G401 (cell line): Measurements from ENCODE around the gene POU3F1. TPM values are rescaled to one million over a fixed set of nuclear protein-coding genes. Genes with fewer than 3 reads are reported as not detected.
"Not testable (repeated sequence)": the region's sequence is repeated elsewhere in the genome, so short reads cannot be mapped to it uniquely, and the experiment has no call there.

Experiments used
- DNase-seq: peaks from one replicate; pipeline ENCODE4 v3.0.0-alpha.2; 2015; ENCODE audit warnings: low spot score
- in situ Hi-C: cut with HindIII; loops from 2 replicates; pipeline ENCODE4 v1.10.0; 2016; ENCODE audit warnings: low sequenced_read_pairs, mixed read lengths
- total RNA-seq: library from RNA; depleted of rRNA; stranded (reverse); fragments of >200 nt; shearing (Covaris generic); gene quantifications from 2 replicates; pipeline ENCODE4 v1.2.3, GENCODE V29; 2014

Gene POU3F1
- total RNA-seq, 1 experiment from 2014 or later, result not detected

DNA sequence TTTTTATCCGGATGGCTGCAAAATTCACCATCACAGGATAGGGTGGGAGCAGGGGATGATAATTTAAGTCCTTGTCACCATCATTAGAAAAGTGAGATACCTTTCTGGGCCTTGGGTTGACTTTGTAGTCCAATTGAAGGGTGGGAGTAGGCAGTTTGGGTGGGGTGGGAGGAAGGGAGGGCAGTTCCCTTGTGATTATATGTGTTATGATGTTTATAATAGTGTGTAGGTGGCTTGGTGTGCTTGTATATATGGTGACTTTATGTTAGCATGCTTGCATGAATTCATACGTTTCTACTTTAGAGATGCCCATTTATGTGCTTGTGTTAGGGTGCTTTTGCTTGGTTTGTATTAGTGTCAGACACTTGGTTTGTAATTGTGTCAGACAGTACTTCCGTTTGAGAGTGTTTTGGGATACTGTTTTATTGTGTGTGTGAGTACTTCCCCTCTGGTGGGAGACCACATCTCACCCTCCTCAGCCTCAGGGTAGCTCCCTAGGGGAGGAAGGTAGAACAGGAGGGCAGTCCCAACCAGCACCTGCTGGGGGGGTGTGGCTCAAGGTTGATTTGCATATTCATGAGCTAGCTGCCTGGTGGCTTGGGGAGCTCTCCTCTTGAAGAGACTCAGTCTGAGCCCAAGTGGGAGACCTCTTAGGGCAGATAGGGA is 6.3 kb upstream of the POU3F1 start:
- no peak for DNase-seq
- in situ Hi-C loops, result no loop called here

DNA sequence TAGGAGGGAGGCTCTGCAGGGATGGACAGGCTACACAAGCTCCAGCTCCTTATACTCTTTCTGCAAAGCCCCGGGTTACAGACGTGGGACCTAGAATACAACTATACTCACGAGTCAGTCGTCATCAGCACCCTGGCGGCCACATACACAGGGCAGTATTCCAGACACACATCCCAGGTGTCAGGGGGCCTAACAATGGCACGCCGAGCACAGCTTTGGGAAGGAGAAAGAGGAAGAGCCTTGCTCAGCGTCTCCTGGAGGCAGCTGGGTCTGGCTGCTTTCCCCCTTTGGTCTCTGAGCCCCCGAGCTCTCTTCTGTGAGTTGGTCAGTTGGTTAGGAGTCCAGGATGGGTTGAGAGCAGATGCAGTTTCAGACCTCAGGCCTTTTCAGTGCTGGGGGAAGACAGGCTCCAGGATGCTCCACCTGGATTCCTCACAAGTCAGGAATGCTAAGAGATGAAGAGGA is 4.5 kb upstream of the POU3F1 start:
- no peak for DNase-seq
- in situ Hi-C loops, result no loop called here

DNA sequence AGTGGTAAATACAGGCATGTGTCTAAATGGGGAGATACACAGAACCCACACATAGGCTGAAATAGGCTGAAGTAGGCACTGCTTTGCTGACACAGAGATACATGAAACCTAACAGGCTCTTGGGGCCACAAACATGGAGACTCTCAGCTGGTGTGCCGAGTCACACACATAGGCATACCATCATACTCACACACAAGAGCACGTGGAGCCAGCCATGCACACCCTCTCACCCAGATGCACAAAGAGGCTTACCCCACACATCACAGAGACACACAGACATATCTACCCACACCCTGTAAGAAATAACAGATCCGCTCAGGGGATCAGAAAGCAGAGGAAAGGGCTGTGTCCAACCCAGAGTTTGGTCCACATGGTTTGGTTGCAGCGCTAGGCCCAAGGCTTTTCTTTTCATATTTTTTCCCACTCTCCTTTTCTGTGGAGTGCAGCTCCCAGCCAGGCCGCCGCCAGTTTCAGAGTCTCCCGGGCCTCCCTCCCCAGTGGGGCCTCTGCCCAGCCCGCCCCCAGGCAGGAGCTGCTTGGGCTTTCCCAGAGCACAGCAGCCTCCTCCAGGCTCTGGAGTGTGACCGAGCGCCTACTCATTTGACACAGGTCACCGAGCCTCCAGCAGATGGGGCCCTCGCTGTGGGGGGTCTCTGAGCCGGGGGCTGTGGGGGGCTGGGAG is 3.9 kb upstream of the POU3F1 start:
- in situ Hi-C loops, result no loop called here
- no peak for DNase-seq

DNA sequence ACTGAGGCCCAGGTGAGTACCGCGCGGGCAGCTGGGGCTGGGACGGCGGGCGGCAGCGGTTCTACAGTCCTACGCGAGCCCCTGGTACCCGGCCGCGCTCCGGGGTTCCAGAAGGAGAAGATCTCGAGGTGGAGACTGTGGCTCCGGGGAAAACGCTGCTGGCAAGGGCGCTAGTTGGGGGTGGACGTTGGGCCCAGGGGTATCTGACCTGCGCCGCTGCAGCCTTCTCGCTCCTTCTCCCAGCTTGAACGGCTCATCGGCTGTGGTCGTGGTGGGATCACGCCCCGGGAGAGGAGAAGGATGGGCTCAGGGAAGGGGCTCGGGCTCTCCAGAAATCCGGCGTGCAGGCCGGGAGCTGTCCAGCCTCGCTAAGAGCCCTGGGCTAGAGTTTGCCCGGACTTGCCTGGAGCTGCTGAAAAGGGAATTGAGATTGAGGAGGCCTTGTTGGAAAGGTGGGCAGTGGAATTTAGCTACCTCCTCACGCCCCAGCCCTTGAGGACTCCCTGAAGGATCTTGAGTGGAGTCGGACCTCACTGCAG is 1.1 kb upstream of the POU3F1 start:
- DNase-seq, result no peak
- in situ Hi-C loops, result no loop called here

DNA sequence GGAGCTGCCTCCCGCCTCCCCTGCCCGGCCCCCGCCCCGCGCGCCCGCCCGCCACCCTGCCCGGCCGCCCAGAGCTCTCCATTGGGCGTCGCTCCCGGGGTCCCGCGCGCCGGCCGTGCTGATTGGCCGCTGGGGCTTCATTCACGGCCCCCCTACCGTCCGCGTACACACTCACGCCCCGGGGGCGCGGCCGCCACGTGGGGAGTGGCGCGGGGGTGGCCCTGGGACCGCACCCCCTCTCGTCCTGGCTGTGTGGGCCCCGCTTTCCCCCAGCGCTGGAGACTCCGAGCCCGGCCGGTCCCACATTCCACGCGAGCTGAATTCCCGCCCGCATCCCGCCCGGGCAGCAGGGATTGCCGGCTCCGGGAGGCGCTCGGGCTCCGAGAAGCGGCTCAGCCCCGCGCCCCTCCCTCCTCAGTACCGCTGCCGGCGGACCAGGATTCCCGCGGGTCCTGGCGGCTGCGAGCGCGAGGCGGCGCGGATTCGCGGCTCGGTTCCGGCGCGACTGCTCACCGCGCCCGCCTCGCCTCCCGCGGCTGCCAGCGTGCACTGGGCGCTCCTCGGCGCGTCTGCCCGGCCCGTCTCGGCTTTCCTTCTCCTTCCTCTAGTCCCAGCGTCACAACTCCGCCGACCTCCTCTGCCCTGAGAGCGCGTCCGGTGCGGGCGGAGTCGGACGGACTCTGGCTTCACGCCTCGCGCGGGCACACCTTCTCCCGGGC is 450 bp upstream of the POU3F1 start:
- in situ Hi-C loops, result no loop called here
- DNase-seq, result peak; percentile 50

DNA sequence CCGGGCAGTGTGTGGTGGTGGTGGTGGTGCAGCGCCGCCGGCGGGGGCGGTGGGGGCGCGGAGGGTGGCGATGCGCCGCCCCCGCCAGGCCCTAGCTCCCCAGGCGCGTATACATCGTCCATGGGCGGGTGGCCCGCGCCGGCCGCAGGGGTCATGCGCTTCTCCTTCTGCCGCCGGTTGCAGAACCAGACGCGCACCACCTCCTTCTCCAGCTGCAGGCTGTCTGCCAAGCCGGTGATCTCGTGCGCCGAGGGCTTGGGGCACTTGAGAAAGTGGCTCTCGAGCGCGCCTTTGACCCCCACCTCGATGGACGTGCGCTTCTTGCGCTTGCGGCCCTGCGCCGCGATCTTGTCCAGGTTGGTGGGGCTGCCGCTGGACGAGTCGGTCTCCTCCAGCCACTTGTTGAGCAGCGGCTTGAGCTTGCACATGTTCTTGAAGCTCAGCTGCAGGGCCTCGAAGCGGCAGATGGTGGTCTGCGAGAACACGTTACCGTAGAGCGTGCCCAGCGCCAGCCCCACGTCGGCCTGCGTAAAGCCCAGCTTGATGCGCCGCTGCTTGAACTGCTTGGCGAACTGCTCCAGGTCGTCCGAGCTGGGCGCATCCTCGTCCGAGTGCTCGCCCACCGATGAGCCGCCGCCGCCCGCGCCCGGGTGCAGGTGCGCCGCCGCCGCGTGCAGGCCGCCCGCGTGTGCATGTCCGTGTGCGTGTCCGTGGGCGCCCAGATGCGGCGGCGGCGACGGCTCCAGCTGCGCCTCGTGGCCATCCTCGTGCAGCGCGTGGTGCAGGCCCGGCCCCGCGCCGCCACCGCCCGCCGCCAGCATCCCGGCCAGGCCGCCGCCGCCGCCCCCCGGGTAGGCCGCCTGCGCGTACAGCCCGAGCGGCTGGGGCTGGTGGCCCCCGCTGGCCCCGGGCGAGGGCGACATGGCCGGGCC is 926 bp downstream of the POU3F1 start:
- in situ Hi-C loops, result no loop called here
- DNase-seq, result no peak

DNA sequence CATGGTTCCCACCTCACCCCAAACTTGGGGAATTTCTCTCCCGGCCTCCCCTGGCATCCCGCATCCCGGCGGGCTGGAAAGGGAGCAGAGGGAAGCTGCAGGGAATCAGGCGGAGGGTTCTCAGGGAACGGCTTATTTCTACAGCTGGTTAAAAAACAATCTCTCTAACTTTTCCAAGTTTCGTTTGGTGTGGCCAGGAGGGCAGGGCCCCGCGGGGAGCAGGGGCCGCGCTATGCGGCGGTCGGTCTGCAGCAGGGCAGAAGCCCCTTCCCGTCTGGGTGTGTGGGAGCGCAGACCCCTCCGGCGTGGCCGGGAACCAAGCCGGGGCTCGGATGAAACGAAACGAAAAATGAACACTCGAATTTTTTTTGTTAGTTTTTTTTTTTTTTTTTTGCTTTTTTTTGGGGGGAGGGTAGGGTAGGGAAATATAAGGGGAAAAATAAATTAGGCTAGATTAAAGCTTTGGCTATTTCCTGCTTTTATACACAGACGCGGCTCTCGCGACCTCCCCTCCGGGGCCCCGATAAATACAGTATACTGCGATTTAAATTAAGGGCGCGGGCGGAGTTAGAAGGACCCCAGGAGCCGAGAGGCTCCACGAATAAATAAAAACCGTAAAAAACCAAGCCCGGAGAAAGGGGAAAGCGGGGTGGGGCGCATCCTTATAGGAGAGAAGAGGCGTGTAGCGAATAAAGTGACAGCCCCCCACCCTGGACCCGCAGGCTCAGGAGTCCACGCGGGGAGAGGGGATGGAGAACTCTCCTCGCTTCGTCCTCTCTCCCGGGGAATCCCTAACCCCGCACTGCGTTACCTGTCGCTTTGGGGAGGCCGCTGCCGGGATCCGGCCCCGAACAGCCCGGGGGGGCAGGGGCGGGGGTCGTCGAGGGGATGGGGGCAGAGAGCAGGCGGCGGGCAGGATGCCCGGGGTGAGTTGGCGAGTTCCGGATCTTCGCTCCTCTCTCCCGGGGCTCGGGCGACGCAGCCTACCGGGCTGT is 2.1 kb downstream of the POU3F1 start:
- in situ Hi-C loops, result no loop called here
- DNase-seq, result no peak

DNA sequence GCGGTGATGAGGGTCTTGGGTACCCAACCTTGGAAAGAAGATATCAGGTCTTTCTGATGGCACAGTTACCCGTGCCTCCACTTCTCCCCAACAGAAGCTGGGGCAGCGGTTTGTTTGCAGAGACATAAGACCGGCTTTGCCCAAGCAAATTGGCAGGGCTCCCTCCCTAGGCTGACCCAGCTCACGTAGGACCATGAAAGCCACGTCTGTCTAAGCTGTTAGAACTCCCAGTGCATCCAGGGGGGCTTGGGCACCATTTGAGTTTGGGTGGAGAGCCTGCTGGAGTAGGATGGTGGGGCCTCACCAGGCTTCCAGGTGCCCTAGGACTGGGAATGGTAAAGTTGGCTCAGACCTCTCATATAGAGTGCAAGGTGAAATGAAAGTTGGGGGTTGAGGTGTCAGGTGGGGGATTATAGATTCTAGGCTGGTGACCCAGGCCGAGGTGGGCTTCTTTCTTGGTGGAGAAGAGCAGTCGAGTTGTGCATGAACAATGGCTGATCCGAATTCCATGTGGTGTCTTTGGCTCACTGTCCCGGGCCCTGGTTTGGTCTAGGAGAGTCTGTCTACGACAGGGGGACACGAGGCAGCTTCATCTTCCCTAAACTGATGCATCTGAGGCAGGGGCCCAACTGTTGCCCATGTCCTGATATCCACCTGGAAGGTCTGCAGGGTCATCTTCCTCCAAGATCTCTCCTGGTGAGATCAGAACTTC is 3.4 kb downstream of the POU3F1 start:
- no peak for DNase-seq
- in situ Hi-C loops, result no loop called here

DNA sequence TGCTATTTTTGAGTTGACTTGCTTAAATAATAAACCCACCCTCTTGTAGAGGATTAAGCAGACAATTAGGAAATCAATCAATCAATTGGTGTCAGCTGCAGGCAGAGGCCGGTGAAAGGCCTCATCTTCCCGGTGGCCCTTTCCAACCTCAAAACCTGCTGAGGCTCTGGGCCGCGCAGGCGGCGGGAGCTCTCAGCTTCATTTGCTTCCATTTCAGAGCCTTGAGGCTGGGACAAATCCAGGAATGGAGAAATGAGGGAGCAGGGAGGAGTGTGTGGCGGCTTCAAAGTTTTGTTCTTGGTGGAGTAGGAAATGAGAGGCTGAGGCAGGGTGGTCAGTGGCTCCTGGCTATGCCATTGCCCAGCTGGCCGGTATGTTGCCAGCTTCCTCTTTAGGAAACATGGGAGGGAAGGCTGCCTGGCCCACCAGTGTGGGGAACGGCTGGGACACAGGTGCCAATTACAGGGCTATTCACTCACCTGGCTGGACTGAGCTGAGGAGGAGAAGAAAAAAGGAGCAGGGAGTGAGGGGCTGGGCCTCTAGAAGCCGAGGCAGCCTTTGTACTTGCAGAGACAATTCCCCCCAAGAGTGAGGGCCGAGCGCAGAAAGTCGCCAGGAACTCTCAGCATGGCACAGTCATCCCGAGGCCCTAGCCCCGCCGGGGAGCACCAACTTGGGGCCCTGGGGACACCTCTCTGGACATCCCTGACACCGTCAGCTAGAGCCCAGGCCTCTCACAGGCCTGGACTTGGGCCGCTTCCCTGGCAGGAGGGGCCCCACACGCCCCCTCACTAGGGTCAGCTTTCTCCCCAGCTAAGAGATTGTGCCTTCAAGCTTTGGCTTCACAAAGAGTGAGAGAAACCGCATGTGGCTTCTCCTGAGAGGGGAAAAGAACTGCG is 4.4 kb downstream of the POU3F1 start:
- in situ Hi-C loops, result no loop called here
- no peak for DNase-seq

DNA sequence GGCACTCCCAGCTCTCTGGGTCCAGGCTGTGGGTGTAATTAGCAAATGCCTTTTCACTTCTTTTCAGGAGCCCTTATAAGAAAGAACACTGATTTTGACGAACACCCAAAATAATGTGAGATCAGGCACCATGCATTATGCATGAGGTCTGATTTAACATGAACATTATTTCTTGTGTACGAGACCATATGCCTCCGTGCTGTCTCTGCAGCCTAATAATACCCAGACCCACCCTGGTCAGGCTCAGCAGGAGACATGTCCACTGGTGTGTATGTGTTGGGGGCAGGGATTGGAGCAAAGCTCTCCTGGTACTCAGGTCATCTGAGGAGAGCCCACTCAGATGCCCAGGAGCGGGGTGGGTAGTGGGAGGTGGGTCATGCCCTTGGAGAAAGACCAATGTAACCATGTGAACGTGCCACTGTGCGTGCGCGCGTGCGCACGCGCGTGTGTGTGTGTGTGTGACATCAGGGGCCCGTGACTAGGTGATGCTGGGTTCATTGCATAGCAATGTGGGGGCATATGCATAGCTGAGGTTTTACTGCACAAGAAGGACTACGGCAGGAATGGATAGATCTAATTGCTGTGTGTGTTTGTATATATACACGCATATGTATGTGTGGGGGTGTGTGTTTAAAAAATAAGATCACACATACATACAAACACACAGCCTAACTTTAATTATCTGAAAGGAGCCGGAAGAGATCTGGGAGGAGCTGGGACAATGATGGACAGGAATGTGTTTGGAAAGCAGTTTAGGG is 7.1 kb downstream of the POU3F1 start:
- in situ Hi-C loops, result no loop called here
- no peak for DNase-seq

DNA sequence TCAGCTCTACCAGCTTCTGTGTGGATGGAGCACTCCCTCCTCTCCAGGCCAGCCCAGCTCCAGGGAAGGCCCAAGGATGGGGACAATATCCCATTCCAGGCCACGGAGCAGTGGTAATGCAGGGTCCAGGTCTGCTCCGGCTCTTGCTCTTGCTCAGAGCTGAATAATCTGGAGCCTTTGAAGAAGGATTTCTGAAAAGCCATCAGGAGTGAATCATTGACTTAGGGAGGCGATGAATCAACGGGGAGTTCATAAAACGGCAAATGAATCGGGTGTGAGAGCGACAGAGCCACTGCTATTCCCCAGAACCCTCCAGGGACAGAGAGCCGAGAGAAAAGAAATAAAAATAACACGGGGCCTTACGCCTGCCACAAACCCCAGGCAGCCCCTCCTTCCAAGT is 7.7 kb downstream of the POU3F1 start:
- in situ Hi-C loops, result no loop called here
- DNase-seq, result no peak

DNA sequence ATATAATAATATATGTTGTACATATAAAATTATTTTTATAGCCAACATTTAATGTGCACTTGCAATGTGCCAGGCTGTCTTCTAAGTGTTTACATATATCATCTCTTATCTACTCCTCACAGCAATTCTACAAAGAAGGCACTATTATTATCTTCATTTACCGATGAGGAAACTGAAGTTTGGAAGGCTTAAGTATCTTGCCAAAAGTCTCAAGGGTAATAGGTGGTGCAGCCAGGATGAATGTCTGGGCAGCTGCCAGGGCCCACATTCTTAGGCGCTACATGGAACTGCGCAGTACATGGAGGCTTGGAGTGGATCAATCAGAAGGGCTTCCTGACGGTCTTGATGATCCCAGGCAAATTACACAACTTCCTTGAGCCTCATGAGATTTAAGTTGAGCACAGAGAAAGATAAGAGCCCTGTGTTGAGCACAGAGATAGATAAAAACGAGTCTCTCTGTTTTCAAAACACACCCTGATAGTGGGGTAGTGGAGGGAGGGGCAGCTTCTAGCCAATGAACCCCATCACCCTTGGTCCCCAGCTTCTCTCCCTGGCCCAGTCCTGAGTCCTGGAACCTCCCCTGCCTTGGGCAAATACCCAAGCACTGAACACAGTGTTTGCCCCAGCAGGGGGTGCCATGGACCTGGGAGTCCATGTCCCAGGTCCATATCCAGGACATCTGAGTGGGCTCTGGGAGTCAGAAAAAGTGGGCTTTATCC is 9.2 kb downstream of the POU3F1 start:
- DNase-seq, result no peak
- in situ Hi-C loops, result no loop called here

DNA sequence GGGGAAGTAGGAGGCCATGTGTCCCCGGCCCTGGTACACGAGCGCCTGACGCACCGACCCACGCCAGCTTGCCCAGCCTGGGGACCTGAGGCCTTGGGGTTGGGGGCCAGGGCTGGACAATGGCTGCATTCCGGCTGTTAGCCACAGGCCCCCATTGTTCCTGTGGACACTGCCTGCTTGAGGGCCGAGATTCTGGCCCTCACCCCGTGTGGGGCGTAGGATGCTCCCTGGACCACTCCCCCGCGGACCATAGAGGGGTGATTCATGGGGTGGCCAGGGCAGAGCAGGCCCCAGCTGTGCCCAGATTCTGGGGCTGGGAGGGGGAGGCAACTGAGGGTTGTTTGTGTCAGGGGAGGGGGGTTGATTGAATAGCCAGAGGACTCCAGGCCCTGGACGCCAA is 11.7 kb downstream of the POU3F1 start:
- in situ Hi-C loops, result no loop called here

DNA sequence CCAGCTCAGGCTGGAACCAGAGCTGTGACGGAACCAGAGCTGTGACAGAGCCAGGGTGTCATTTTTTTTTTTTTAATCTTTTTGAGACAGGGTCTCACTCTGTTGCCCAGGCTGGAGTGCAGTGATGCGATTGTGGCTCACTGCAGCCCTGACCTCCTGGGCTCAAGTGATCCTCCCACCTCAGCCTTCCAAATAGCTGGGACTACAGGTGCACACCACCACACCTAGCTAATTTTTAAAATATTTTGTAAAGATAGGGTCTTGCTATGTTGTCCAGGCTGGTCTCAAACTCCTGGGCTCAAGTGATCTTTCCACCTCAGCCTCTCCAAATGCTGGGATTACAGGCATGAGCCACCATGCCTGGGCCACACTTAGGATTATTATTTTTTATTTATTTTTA is 13.6 kb downstream of the POU3F1 start:
- DNase-seq, in situ Hi-C loops: not testable (repeated sequence)

More for the DNA sequence above, 11.7 kb downstream of the POU3F1 start:
- DNase-seq, result no peak

DNA sequence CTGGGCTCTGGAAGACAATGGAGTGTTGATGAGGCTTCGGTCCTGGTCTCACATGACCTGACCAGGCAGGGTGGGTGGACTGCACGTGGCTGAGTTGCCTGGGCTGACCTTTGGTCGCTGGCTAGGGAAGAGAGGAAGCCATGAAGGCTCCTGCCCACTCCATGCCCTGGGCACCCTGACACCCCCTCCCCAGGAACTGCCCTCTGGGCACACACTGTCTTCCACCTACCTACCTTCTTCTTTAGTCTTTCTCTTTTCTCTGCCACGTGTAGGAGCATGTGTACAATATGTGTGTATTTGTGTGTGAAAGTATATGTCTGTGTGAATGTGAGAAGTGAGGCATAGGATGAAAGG is 15.1 kb downstream of the POU3F1 start:
- DNase-seq, result no peak
- in situ Hi-C loops, result no loop called here
